Chondrocyte (in vitro differentiated cells): ENCODE data around the gene CERS3. TPM values are rescaled to one million over a fixed set of nuclear protein-coding genes. Genes with fewer than 3 reads are reported as not detected.
"Not testable (repeated sequence)": the region's sequence is repeated elsewhere in the genome, so short reads cannot be mapped to it uniquely, and the experiment has no call there.

Source experiments
- DNase-seq: peaks from one replicate; pipeline ENCODE4 v3.0.0; 2021; ENCODE audit warnings: mixed read lengths, low spot score
- H3K27ac Mint-ChIP-seq: one replicate; pipeline ENCODE4 v1.8.0; 2021; ENCODE audit warnings: mild to moderate bottlenecking, moderate library complexity, mixed read lengths; ENCODE audit not compliant: unreplicated experiment
- H3K27me3 Mint-ChIP-seq: 2 replicates; pipeline ENCODE4 v1.8.0; 2021; ENCODE audit warnings: low read depth, mixed read lengths
- H3K36me3 Mint-ChIP-seq: 2 replicates; pipeline ENCODE4 v1.8.0; 2021; ENCODE audit warnings: low read depth, mixed read lengths
- H3K4me1 Mint-ChIP-seq: 2 replicates; pipeline ENCODE4 v1.8.0; 2021; ENCODE audit warnings: low read depth, mild to moderate bottlenecking, mixed read lengths
- H3K4me3 Mint-ChIP-seq: one replicate; pipeline ENCODE4 v1.8.0; 2021; ENCODE audit warnings: mild to moderate bottlenecking, moderate library complexity, mixed read lengths; ENCODE audit not compliant: unreplicated experiment
- H3K9me3 Mint-ChIP-seq: 2 replicates; pipeline ENCODE4 v1.8.0; 2021; ENCODE audit warnings: low read depth, mixed read lengths
- total RNA-seq: library from RNA; stranded (reverse); gene quantifications from 3 replicates; pipeline ENCODE4 v1.2.1, GENCODE V29; 2021
- TF ChIP-seq, protein P1 (sequence below): fragments of 200-600 bp; sonication (generic); IDR thresholded peaks from 2 replicates; pipeline ENCODE4 v1.5.0; 2021; ENCODE audit warnings: antibody characterized with exemption, mild to moderate bottlenecking, moderate library complexity

CERS3 gene
- total RNA-seq, 1 donor from 2014 or later = not detected

DNA sequence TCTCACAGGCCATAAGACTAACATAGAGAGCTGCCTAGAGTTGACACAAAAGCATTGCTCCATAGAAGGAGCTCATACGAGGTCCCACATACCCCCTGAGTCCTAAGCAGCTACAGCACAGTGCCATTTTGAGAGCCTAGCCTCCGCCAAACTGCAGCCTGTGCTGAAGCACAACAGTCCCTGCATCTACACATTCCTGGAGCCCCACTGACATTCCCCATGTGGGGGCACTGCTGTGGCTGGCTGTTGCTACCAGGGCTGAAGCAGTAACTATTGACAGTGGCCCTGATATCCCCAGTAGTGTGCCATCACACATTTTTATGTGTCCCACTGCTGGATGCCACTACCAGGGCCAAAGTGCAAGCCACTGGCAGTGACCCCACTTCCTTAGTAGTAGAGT, 80.3 kb downstream of the CERS3 start:
- Mint-ChIP-seq H3K4me1 (no peaks in the 10 kb centered on the region), H3K36me3 (no peaks in the 10 kb centered on the region), H3K9me3 (peaks cover 10% of the 10 kb centered on the region), H3K4me3 (no peak overlapping the region), H3K27ac (no peak overlapping the region), H3K27me3 (peaks cover 7% of the 10 kb centered on the region)
- TF ChIP-seq, protein P1, sequence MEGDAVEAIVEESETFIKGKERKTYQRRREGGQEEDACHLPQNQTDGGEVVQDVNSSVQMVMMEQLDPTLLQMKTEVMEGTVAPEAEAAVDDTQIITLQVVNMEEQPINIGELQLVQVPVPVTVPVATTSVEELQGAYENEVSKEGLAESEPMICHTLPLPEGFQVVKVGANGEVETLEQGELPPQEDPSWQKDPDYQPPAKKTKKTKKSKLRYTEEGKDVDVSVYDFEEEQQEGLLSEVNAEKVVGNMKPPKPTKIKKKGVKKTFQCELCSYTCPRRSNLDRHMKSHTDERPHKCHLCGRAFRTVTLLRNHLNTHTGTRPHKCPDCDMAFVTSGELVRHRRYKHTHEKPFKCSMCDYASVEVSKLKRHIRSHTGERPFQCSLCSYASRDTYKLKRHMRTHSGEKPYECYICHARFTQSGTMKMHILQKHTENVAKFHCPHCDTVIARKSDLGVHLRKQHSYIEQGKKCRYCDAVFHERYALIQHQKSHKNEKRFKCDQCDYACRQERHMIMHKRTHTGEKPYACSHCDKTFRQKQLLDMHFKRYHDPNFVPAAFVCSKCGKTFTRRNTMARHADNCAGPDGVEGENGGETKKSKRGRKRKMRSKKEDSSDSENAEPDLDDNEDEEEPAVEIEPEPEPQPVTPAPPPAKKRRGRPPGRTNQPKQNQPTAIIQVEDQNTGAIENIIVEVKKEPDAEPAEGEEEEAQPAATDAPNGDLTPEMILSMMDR = no peak
- DNase-seq = no peak

- not testable (repeated sequence) for H3K27ac Mint-ChIP-seq, H3K4me3 Mint-ChIP-seq, H3K27me3 Mint-ChIP-seq, H3K4me1 Mint-ChIP-seq, DNase-seq, H3K9me3 Mint-ChIP-seq, H3K36me3 Mint-ChIP-seq
Measured at GRCh38 chr15:100441063-100441462, 87.7 kb downstream of the CERS3 start.

- H3K4me3 Mint-ChIP-seq = no peak overlapping the region
- no peaks in the 10 kb centered on the region for H3K27me3 Mint-ChIP-seq
- H3K36me3 Mint-ChIP-seq = no peaks in the 10 kb centered on the region
- no peaks in the 10 kb centered on the region for H3K9me3 Mint-ChIP-seq
- no peak overlapping the region for H3K27ac Mint-ChIP-seq
- peaks cover 4% of the 10 kb centered on the region for H3K4me1 Mint-ChIP-seq
- no peak for DNase-seq
- TF ChIP-seq, protein P1 = no peak
Measured at GRCh38 chr15:100439514-100439913, 89.2 kb downstream of the CERS3 start.

GRCh38 chr15:100438570-100438969, 90.2 kb downstream of the CERS3 start:
- peaks cover 4% of the 10 kb centered on the region for H3K4me1 Mint-ChIP-seq
- peak overlapping the region; percentile 66 for H3K27ac Mint-ChIP-seq
- TF ChIP-seq, protein P1 = no peak
- DNase-seq = no peak
- no peaks in the 10 kb centered on the region for H3K9me3 Mint-ChIP-seq
- H3K36me3 Mint-ChIP-seq = no peaks in the 10 kb centered on the region
- H3K27me3 Mint-ChIP-seq = no peaks in the 10 kb centered on the region
- H3K4me3 Mint-ChIP-seq = no peak overlapping the region

DNA sequence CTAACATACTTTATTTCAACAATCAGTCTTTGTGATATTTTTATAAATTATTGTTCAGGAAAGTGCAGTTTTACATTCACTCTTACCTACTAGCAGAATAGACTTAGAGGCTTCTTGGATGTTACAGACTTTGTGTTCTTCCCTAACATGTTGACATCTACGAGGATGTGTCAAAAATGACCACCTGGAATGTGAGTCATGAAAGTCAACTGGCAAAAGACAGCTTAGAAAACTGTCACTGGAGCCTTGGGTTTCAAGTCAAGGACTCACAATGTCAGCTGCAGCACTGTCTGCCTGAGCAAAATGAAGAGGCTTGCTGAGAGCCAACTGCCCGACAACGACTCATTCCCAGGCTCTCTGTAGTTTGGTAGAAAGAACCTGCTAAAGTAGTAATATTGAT, 91.5 kb downstream of the CERS3 start:
- H3K27me3 Mint-ChIP-seq = no peaks in the 10 kb centered on the region

DNA sequence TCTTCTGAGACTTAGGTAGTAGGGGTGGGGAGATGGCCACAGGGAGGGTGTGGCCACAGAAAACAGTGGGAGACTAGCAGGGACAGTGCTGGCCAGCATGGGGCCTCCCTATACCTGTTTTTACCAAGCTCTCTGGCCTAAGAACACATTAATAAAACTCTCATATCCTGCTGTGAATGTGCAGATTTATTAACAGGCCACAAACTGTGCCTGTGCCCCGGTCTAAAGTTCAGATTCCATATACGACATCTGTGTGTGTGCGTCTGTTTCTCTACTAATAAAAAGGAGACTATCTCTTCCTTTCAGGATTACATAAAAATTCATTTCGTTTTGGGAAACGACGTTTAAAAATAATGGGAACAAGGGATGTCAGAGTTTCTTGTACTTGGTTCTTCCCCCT, 94.2 kb downstream of the CERS3 start:
- Mint-ChIP-seq H3K27ac (no peak overlapping the region), H3K9me3 (no peaks in the 10 kb centered on the region), H3K4me3 (no peak overlapping the region), H3K36me3 (no peaks in the 10 kb centered on the region), H3K27me3 (peaks cover 2% of the 10 kb centered on the region), H3K4me1 (peaks cover 4% of the 10 kb centered on the region)
- TF ChIP-seq, protein P1 = no peak
- no peak for DNase-seq

More for the DNA sequence above, 91.5 kb downstream of the CERS3 start:
- TF ChIP-seq, protein P1 = no peak
- Mint-ChIP-seq H3K36me3 (no peaks in the 10 kb centered on the region), H3K9me3 (no peaks in the 10 kb centered on the region), H3K4me1 (peaks cover 4% of the 10 kb centered on the region), H3K4me3 (no peak overlapping the region), H3K27ac (no peak overlapping the region)
- DNase-seq = no peak
